ENCODE results near the gene OCIAD2. TPM values are rescaled to one million over a fixed set of nuclear protein-coding genes. Genes with fewer than 3 reads are reported as not detected.

OCIAD2 gene, protein sequence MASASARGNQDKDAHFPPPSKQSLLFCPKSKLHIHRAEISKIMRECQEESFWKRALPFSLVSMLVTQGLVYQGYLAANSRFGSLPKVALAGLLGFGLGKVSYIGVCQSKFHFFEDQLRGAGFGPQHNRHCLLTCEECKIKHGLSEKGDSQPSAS
- 150 and 201 TPM in 2 replicates for total RNA-seq

DNA sequence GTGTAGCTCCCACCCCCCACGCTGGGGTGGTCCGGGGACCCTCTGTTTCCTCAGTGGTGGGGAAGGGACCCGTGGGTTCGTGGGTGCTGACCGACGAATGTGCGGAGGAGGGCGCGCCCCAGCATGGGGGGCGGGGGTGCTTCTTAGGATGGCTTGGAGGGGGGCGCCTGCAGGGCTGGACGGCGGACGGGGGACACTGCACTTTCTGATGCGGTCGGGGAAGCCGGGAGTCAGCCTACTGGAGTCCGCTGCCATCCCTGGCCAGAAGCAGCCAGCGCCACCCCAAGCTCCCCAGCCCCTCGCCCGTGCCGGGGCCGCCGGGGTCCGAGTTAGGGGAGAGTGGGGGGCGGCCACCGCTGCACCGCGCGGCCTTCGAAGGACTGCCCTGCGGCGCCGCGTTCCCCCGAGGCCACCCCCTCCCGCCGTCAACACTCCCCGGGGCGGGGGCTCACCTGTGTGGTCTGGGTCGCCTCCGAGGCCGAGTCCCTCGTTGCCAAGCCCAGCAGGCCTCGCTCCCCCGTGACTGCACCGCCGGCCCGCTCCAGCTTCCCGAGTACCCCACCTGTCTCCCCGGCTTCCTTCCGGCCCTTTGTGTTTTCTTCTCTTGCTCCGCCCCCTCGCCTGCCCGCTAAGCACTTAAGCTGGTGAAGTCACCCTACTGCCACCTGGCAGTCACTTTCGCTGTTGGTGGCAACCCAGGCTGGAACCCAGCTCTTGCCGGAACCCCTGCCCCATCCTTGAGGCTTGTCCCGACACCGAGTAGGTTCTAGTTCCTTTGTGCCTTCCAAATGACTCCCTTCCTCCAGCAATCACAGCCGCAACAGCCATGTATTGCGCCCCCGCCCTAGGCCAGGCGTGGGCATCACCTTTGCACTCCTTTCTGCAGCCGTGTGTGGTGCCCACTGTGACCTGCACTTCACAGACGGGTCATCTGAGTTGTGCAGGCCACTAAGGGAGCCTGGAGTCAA, at the start of gene OCIAD2:
Gene OCIAD2, minus strand, starts transcription at position 569 of the 968 bp plus-strand sequence. CDS start 2,225 bp downstream, outside the sequence.

Other genes with a start within 250 kb of the OCIAD2 start
- 34.9 and 46.4 TPM in 2 replicates for gene FRYL, start 126.5 kb downstream of the OCIAD2 start, total RNA-seq
- 102 and 118 TPM in 2 replicates for gene OCIAD1, start 75.7 kb downstream of the OCIAD2 start, total RNA-seq
- gene CWH43, start 79.5 kb upstream of the OCIAD2 start, total RNA-seq, result 9.3 and 14.8 TPM in 2 replicates

All from hair follicular keratinocyte (primary cell).